ENCODE data around the gene RTN4IP1.
"Not testable (repeated sequence)": the region's sequence is repeated elsewhere in the genome, so short reads cannot be mapped to it uniquely, and the experiment has no call there.

RTN4IP1 gene

DNA sequence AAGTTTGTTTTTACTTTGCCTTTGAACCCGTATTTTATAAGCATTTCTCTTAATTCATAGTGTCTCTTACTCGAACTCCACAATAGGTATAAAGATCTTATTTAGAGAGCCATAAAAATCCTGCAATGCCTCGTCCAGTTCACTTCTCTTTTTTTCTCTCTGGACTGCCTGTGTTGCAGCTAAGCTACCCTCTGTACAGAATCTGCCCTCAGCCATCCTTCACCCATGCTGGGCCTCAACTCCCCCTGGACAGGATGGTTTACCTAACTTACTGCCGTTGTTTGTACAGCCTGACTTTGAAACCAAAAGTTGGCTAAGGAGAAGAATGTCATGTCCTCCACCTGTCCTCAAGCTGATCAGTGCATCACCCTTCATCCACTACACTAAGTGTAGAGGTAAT lies 10.5 kb upstream of the RTN4IP1 start:
- Mint-ChIP-seq H3K36me3 (ENCODE audit: insufficient read depth) (peaks cover 37% of the 10 kb centered on the region), H3K27me3 (no peaks in the 10 kb centered on the region), H3K4me1 (ENCODE audit: low read depth in 2 of 2) (peaks cover 10 to 12% of the 10 kb centered on the region in 2 donors), H3K9me3 (no peaks in the 10 kb centered on the region), H3K27ac (no peak overlapping the region), H3K4me3 (no peak overlapping the region)
- DNase-seq (no peak), ATAC-seq (replicated peaks) (no peak)

DNA sequence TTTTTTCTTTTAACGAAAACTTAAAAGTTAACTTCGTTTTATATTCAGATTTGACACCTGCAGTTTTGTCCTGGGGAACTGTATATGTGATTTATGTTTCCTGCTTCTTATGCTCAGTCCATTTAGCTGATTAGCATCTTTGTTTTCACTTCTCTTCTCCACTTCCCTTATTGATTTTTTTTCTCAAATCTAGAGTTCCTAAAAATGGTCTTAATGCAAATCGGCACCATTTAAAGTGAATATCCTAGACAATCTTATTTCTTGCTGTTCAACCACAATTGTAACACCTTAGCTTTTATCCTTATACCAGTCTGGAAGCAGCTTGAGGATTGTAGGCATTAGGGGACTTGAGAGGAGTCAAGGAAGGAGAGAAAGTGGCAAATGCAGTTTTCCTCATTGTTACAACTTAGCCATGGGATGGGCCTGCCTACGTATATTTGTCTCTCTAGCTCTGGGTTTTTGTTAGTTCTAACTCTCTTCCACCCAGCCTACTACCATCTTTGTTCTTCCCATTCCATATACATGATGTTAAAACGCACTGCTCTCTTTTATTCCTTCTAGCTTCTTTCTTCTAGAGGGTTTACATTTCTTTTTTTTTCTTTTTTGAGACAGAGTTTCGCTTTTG lies 8.5 kb upstream of the RTN4IP1 start:
- ATAC-seq (replicated peaks) (no peak), DNase-seq (no peak)
- H3K27me3 Mint-ChIP-seq: no peaks in the 10 kb centered on the region
- peaks cover 13 to 20% of the 10 kb centered on the region in 2 donors for H3K4me1 Mint-ChIP-seq (ENCODE audit: low read depth in 2 of 2)
- H3K9me3 Mint-ChIP-seq: no peaks in the 10 kb centered on the region
- peaks cover 17% of the 10 kb centered on the region for H3K36me3 Mint-ChIP-seq (ENCODE audit: insufficient read depth)
- no peak overlapping the region for H3K4me3 Mint-ChIP-seq
- no peak overlapping the region for H3K27ac Mint-ChIP-seq

DNA sequence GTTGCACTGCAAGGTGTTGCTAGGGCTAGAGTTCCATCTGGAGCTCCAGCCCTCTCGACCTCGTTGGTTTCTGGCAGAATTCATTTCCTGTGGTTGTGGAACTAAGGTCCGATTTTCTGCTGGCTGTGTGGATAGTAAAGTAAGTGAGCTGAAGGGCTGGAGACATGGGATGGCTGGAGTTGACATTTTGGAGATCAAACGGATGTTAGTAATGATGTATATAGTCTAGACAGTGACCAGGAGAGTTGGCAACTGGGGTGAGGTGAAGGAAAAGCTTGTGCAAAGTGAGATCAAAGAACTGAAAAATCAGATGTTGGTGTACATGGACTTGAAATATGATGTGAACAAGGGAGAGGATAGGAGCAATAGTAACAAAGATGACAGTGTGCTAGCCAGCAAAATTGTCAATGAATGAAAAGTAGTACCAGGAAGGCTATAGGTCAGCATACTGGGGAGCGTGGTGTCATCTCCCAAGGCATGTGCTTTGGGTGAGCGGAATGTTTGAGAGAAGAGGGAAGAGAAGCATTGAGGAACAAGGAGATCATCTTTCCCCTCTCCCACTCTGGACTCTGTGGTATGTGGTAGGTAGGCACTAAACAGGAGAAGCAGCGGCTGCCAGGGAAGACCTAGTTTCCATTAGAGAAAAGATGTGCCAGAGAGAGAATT lies 7.9 kb upstream of the RTN4IP1 start:
- Mint-ChIP-seq H3K4me3 (no peak overlapping the region), H3K36me3 (ENCODE audit: insufficient read depth) (peaks cover 11% of the 10 kb centered on the region), H3K4me1 (ENCODE audit: low read depth in 2 of 2) (peaks cover 13 to 23% of the 10 kb centered on the region in 2 donors), H3K9me3 (no peaks in the 10 kb centered on the region), H3K27ac (no peak overlapping the region), H3K27me3 (no peaks in the 10 kb centered on the region)
- ATAC-seq (replicated peaks) (no peak), DNase-seq (no peak)

DNA sequence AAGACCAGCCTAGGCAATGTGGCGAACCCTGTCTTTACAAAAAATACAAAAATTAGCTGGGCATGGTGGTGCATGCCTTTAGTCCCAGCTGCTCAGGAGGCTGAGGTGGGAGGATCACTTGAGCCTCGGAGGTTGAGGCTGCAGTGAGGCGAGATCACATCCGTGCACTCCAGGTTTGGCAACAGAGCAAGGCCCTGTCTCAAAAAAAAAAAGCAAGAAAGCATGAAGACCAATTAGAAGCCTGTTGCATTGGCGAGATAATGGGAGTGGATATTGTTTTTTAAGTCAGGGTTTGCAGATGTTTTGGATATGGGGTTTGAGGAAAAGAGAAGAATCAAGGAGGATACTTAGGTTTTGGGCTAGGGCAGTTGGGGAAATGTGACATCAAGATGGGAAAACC lies 5.3 kb upstream of the RTN4IP1 start:
- no peak overlapping the region for H3K4me3 Mint-ChIP-seq
- H3K36me3 Mint-ChIP-seq (ENCODE audit: insufficient read depth): peaks cover 6% of the 10 kb centered on the region
- H3K27ac Mint-ChIP-seq: peak overlapping the region in 1 of 2 donors; percentile 66
- ATAC-seq (replicated peaks) (no peak), DNase-seq (no peak)
- H3K4me1 Mint-ChIP-seq (ENCODE audit: low read depth in 2 of 2): peaks cover 22 to 32% of the 10 kb centered on the region in 2 donors
- no peaks in the 10 kb centered on the region for H3K27me3 Mint-ChIP-seq
- no peaks in the 10 kb centered on the region for H3K9me3 Mint-ChIP-seq

DNA sequence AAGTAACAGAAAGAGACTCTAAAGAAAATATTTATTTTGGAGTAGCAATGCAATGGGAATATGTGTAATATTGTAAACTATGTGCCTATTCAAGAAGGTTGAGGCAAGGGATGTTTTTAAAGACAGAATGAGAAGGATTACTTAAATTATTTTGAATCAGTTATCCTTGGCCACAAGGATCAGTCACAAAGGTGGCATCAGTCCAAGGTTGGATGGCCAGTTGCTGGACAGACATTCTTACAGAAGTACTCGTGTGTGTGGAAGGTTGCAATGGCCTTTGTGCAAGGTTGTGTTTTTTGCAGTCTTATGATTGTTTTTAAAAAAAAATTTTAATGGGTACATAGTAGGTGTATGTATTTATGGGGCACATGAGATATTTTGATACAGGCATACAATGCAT lies 2.0 kb upstream of the RTN4IP1 start:
- H3K4me1 Mint-ChIP-seq (ENCODE audit: low read depth in 2 of 2): peaks cover 18 to 35% of the 10 kb centered on the region in 2 donors
- ATAC-seq (replicated peaks): no peak
- no peak for DNase-seq
- H3K4me3 Mint-ChIP-seq: no peak overlapping the region
- peaks cover 17% of the 10 kb centered on the region for H3K36me3 Mint-ChIP-seq (ENCODE audit: insufficient read depth)
- H3K9me3 Mint-ChIP-seq: no peaks in the 10 kb centered on the region
- no peaks in the 10 kb centered on the region for H3K27me3 Mint-ChIP-seq
- H3K27ac Mint-ChIP-seq: no peak overlapping the region

DNA sequence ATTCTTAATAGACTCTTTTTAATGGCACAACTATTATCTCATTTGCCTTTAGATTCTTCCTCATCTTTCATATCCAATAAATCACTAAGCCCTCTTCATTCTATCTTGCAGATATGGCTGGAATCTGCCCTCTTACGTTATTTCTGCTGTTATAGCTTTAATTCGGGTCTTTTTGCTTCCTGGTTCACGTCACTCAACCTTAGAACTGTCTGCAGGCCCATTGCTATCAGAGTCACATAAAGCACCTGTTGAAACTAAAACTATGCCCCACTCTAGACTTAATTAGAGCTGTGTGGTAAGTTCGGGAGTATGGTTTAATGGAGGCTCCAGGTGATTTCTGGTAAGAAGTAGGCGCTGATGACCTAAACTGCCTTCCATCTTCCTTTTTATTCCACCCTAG lies 1.1 kb upstream of the RTN4IP1 start:
- H3K27me3 Mint-ChIP-seq: no peaks in the 10 kb centered on the region
- no peak for ATAC-seq (replicated peaks)
- no peaks in the 10 kb centered on the region for H3K9me3 Mint-ChIP-seq
- no peak for DNase-seq
- H3K36me3 Mint-ChIP-seq (ENCODE audit: insufficient read depth): peaks cover 18% of the 10 kb centered on the region
- peak overlapping the region; percentile 99 for H3K27ac Mint-ChIP-seq
- peak overlapping the region; percentile 99 for H3K4me3 Mint-ChIP-seq
- peaks cover 18 to 35% of the 10 kb centered on the region in 2 donors for H3K4me1 Mint-ChIP-seq (ENCODE audit: low read depth in 2 of 2)

DNA sequence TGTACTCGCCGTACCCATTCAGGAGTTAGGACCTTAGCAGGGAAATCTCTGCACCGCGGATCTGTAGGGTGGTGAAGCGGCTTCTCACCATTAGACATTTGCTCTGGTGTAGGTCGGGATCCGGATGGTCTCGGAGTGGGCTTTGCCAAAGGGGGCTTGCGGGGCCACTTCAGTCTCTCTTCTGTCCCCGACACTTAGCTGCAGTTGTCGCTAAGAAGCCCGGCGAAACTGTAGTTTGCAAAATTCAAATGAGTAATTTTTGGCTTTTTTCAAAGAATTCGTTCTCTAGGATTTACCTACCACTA lies 513 bp upstream of the RTN4IP1 start:
- Mint-ChIP-seq H3K4me3 (peak overlapping the region; percentile 99), H3K4me1 (ENCODE audit: low read depth in 2 of 2) (peaks cover 20 to 30% of the 10 kb centered on the region in 2 donors), H3K9me3 (no peaks in the 10 kb centered on the region), H3K27me3 (no peaks in the 10 kb centered on the region), H3K27ac (peak overlapping the region; percentile 99), H3K36me3 (ENCODE audit: insufficient read depth) (peaks cover 23% of the 10 kb centered on the region)
- DNase-seq (no peak), ATAC-seq (replicated peaks) (no peak)

DNA sequence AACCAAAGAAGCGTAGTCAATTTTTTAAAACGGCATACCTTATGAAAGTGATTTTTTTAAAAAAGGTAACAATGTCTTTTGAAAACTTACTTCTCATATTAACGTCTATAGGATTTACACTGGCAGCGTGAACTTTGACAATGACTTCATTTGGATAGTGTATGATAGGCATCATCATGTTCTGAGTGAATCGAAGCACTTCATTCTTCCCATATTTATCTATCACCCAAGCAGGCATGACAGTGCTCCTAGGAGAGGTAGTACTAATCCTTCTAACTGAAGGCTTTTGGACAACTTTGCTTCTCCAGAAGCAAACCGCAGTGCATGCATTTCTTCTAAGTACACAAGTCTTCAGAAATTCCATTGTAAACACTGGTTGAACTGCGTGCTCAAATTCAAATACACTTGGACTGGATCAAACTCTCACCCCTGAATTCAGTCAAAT lies 618 bp downstream of the RTN4IP1 start:
- no peaks in the 10 kb centered on the region for H3K9me3 Mint-ChIP-seq
- peaks cover 17 to 22% of the 10 kb centered on the region in 2 donors for H3K4me1 Mint-ChIP-seq (ENCODE audit: low read depth in 2 of 2)
- DNase-seq: no peak
- peak overlapping the region; percentile 99 for H3K4me3 Mint-ChIP-seq
- no peaks in the 10 kb centered on the region for H3K27me3 Mint-ChIP-seq
- H3K36me3 Mint-ChIP-seq (ENCODE audit: insufficient read depth): peaks cover 23% of the 10 kb centered on the region
- no peak for ATAC-seq (replicated peaks)
- peak overlapping the region; percentile 99 for H3K27ac Mint-ChIP-seq

DNA sequence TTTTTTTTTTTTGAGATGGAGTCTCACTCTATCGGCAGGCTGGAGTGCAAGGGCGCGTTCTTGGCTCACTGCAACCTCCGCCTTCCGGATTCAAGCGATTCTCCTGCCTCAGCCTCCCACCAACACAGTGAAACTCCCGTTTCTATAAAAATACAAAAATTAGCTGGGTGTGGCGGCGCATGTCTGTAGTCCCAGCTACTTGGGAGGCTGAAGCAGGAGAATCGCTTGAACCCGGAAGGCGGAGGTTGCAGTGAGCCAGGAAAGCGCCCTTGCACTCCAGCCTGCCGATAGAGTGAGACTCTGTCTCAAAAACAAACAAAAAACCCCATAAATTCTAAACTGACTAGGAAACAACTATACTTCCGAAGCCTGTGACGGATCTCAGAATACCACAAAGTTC lies 1.5 kb downstream of the RTN4IP1 start:
- H3K27ac Mint-ChIP-seq; H3K9me3 Mint-ChIP-seq; ATAC-seq (replicated peaks); DNase-seq; H3K27me3 Mint-ChIP-seq: not testable (repeated sequence)
- peak overlapping the region in 1 of 2 donors; percentile 99 for H3K4me3 Mint-ChIP-seq
- peaks cover 17 to 21% of the 10 kb centered on the region in 2 donors for H3K4me1 Mint-ChIP-seq (ENCODE audit: low read depth in 2 of 2)
- H3K36me3 Mint-ChIP-seq (ENCODE audit: insufficient read depth): peaks cover 23% of the 10 kb centered on the region

DNA sequence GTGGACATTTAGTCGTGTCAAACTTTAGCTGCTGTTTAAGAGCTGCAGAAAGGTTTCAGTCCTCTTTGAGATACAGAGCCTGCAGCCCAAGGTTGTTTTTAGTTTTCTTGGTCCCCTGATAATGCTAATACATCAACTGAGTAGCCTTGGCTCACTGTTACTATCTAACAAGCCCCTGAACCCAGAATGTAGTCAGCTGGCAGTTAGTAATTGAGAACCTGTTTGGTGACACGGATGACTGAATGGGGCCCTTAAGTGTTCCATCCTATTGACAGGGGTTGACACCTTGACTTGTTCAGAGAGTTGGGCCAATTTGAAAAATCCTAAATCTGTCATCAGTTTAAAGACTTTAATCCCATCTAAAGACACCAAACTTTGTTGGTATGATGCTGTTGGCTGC lies 2.8 kb downstream of the RTN4IP1 start:
- H3K4me1 Mint-ChIP-seq (ENCODE audit: low read depth in 2 of 2): peaks cover 17 to 19% of the 10 kb centered on the region in 2 donors
- H3K9me3 Mint-ChIP-seq: no peaks in the 10 kb centered on the region
- peaks cover 23% of the 10 kb centered on the region for H3K36me3 Mint-ChIP-seq (ENCODE audit: insufficient read depth)
- DNase-seq (no peak), ATAC-seq (replicated peaks) (no peak)
- H3K4me3 Mint-ChIP-seq: no peak overlapping the region
- no peaks in the 10 kb centered on the region for H3K27me3 Mint-ChIP-seq
- H3K27ac Mint-ChIP-seq: no peak overlapping the region

DNA sequence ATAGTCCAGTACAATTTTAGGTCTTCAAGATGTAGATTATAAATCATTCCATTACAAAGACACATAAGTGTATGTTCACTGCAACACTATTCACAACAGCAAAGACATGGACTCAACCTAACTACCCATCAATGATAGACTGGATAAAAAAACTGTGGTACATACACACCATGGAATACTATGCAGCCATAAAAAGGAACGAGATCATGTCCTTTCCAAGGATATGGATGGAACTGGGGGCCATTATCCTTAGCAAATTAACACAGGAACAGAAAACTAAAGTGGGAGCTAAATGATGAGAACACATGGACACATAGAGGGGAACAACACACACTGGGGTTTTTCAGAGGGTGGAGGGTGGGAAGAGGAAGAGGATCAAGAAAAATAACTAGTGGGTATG lies 6.3 kb downstream of the RTN4IP1 start:
- DNase-seq (no peak), ATAC-seq (replicated peaks) (no peak)
- H3K36me3 Mint-ChIP-seq (ENCODE audit: insufficient read depth): peaks cover 10% of the 10 kb centered on the region
- no peaks in the 10 kb centered on the region for H3K9me3 Mint-ChIP-seq
- no peak overlapping the region for H3K27ac Mint-ChIP-seq
- H3K27me3 Mint-ChIP-seq: no peaks in the 10 kb centered on the region
- no peak overlapping the region for H3K4me3 Mint-ChIP-seq
- peaks cover 0 to 2% of the 10 kb centered on the region in 2 donors for H3K4me1 Mint-ChIP-seq (ENCODE audit: low read depth in 2 of 2)

DNA sequence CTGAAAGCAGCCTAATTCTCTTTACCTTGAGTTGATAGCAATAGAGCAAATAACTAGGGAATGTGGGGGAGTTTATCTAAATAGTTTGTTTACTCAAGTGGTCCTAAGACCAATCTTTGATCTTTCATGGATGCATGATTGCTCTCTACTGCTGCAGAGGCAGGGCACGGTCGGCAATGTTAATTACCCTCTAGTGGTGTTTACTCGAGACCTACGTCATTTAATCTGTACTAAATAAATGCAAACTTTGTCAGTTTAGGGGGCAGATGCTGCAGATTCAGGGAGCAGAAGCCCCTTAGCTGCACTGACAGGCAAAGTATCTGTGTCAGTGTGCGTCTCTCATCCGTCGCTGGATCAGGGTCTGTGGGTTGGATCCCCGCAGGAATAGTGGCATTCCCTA lies 6.9 kb downstream of the RTN4IP1 start:
- peaks cover 0 to 2% of the 10 kb centered on the region in 2 donors for H3K4me1 Mint-ChIP-seq (ENCODE audit: low read depth in 2 of 2)
- no peak overlapping the region for H3K27ac Mint-ChIP-seq
- no peak for ATAC-seq (replicated peaks)
- no peak overlapping the region for H3K4me3 Mint-ChIP-seq
- DNase-seq: no peak
- no peaks in the 10 kb centered on the region for H3K9me3 Mint-ChIP-seq
- H3K36me3 Mint-ChIP-seq (ENCODE audit: insufficient read depth): peaks cover 10% of the 10 kb centered on the region
- H3K27me3 Mint-ChIP-seq: no peaks in the 10 kb centered on the region

DNA sequence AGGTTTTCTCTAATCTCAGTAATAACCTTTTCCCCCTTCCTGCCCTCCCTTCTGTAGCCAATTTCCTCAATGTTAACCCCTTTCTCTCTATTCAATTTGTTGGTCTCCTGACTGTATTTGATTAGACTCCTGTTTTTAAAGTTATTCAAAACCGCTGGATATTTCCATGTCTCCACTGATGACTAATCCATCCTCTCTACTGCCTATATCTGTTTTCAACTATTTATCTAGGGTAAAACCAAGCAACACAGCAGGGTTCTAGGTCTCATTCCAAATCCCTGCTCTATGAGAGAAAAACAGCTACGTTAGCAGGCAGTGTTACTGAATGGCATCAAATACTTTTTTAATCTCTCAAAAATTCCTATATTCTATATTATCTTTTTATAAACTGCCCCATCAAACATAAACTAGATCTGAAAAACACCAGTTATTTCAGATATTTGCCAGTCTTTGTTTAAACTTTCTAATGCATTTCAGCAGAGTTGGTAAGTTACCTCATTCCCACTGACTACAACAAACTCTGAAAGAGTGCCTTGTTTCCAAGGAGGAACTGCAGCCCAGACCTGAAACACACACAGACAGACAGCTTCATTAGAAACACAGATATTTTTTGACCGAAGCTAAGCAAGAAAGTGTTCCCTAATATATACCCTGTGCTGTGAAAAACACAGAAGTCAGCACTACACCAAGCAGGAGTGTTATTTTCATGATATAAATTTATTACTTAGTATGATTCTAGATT lies 8.2 kb downstream of the RTN4IP1 start:
- Mint-ChIP-seq H3K27me3 (no peaks in the 10 kb centered on the region), H3K4me1 (ENCODE audit: low read depth in 2 of 2) (peaks cover 0 to 2% of the 10 kb centered on the region in 2 donors), H3K36me3 (ENCODE audit: insufficient read depth) (peaks cover 10% of the 10 kb centered on the region), H3K27ac (no peak overlapping the region), H3K4me3 (no peak overlapping the region), H3K9me3 (no peaks in the 10 kb centered on the region)
- no peak for ATAC-seq (replicated peaks)
- DNase-seq: no peak

DNA sequence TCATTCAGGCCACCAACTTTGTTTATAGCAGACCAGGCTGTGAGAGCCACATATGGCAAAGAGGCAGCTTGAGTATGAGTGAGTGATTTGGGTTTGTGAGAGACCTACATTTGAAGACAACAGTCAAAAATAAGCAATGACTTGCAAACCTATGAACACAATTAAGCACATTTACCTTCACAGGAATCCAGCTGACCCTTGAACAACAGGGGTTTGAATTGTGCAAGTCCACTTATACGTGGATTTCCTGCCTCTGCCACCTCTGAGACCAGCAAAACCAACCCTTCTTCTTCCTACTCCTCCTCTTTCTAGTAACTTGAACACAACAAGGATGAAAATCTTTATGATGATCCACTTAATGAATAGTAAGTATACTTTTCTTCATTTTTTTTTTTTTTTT lies 10.1 kb downstream of the RTN4IP1 start:
- Mint-ChIP-seq H3K27me3 (no peaks in the 10 kb centered on the region), H3K9me3 (no peaks in the 10 kb centered on the region), H3K4me3 (no peak overlapping the region), H3K27ac (no peak overlapping the region), H3K4me1 (ENCODE audit: low read depth in 2 of 2) (no peaks in the 10 kb centered on the region), H3K36me3 (ENCODE audit: insufficient read depth) (peaks cover 4% of the 10 kb centered on the region)
- no peak for ATAC-seq (replicated peaks)
- DNase-seq: no peak

All from effector memory CD8-positive, alpha-beta T cell (primary cell).